HG03103 (cell line): ENCODE results near the gene GNB1L.

Source experiments
- ATAC-seq: cut with Tn5 transposase; IDR thresholded peaks from one replicate; pipeline ENCODE4 v1.9.1; 2021; ENCODE audit warnings: low read depth; ENCODE audit not compliant: unreplicated experiment

Gene GNB1L

GRCh38 chr22:19812910-19813309 is 41.8 kb downstream of the GNB1L start:
- no peak for ATAC-seq

GRCh38 chr22:19811811-19812771 is 42.6 kb downstream of the GNB1L start:
- ATAC-seq = no peak

GRCh38 chr22:19811211-19811621 is 43.5 kb downstream of the GNB1L start:
- ATAC-seq = no peak

GRCh38 chr22:19810381-19811201 is 44.1 kb downstream of the GNB1L start:
- no peak for ATAC-seq

- ATAC-seq = no peak
Measured at GRCh38 chr22:19809741-19810140, 44.9 kb downstream of the GNB1L start.

- ATAC-seq = no peak
Measured at GRCh38 chr22:19808873-19809478, 45.7 kb downstream of the GNB1L start.

- ATAC-seq = no peak
Measured at GRCh38 chr22:19807914-19808872, 46.5 kb downstream of the GNB1L start.

GRCh38 chr22:19807161-19807913 is 47.3 kb downstream of the GNB1L start:
- no peak for ATAC-seq

GRCh38 chr22:19806213-19807160 is 48.2 kb downstream of the GNB1L start:
- no peak for ATAC-seq

GRCh38 chr22:19805821-19806212 is 48.9 kb downstream of the GNB1L start:
- no peak for ATAC-seq

- no peak for ATAC-seq
Measured at GRCh38 chr22:19803736-19804267, 50.9 kb downstream of the GNB1L start.

- no peak for ATAC-seq
Measured at GRCh38 chr22:19802894-19803735, 51.6 kb downstream of the GNB1L start.

- no peak for ATAC-seq
Measured at GRCh38 chr22:19802001-19802893, 52.4 kb downstream of the GNB1L start.

- ATAC-seq = no peak
Measured at GRCh38 chr22:19801340-19802000, 53.2 kb downstream of the GNB1L start.

GRCh38 chr22:19800761-19801244 is 53.9 kb downstream of the GNB1L start:
- no peak for ATAC-seq
